WTC11 (cell line): ENCODE data around the gene SPTLC3. TPM values are rescaled to one million over a fixed set of nuclear protein-coding genes. Genes with fewer than 3 reads are reported as not detected.

Experiments used
- ATAC-seq: fragments of 200-7000 bp; cut with Tn5 transposase; 2 replicates; pipeline ENCODE4 v1.10.0; 2021; ENCODE audit warnings: mild to moderate bottlenecking, moderate library complexity
- CTCF ChIA-PET: fragments of 300-600 bp; sonication (Branson Sonifier 250); formaldehyde crosslinking; loops from one replicate; lab custom pipeline; 2021; ENCODE audit warnings: antibody characterized with exemption; lab: Charles Lee
- POLR2A ChIA-PET: fragments of 350-600 bp; sonication (Branson Sonifier 250); formaldehyde crosslinking; loops from one replicate; lab custom pipeline; 2021; ENCODE audit warnings: antibody characterized with exemption; lab: Charles Lee
- DNase-seq: peaks from one replicate; pipeline ENCODE4 v3.0.0; 2021; ENCODE audit warnings: low spot score
- H3K27ac Mint-ChIP-seq: 2 replicates; pipeline ENCODE4 v1.8.0; 2021; ENCODE audit warnings: mixed read lengths
- H3K27me3 Mint-ChIP-seq: 2 replicates; pipeline ENCODE4 v1.8.0; 2021; ENCODE audit warnings: low read depth, mild to moderate bottlenecking, moderate library complexity, mixed read lengths
- H3K36me3 Mint-ChIP-seq: 2 replicates; pipeline ENCODE4 v1.8.0; 2021; ENCODE audit warnings: mixed read lengths
- H3K4me1 Mint-ChIP-seq: 2 replicates; pipeline ENCODE4 v1.8.0; 2022; ENCODE audit warnings: mixed read lengths
- H3K4me3 Mint-ChIP-seq: 2 replicates; pipeline ENCODE4 v1.8.0; 2021; ENCODE audit warnings: mild to moderate bottlenecking, moderate library complexity, mixed read lengths
- H3K9me3 Mint-ChIP-seq: 2 replicates; pipeline ENCODE4 v1.8.0; 2021; ENCODE audit warnings: mixed read lengths
- CBFB ChIP-seq: sonication (generic); formaldehyde crosslinking; IDR thresholded peaks from 2 replicates; pipeline ENCODE4 v1.8.1; 2022; ENCODE audit warnings: mild to moderate bottlenecking, low read depth, missing genetic modification reagents
- GABPB1 ChIP-seq: sonication (generic); formaldehyde crosslinking; IDR thresholded peaks from 2 replicates; pipeline ENCODE4 v1.8.1; 2023; ENCODE audit warnings: mild to moderate bottlenecking, missing genetic modification reagents
- NR3C1 ChIP-seq: sonication (generic); formaldehyde crosslinking; conservative IDR thresholded peaks from 2 replicates; pipeline ENCODE4 v1.8.1; 2023; ENCODE audit warnings: low read depth, mild to moderate bottlenecking, missing genetic modification reagents
- RORB ChIP-seq: fragments of 250-450 bp; sonication (Bioruptor Pico); IDR thresholded peaks from 2 replicates; pipeline ENCODE4 v1.9.0; 2021; ENCODE audit warnings: mild to moderate bottlenecking
- TEAD1 ChIP-seq: sonication (generic); formaldehyde crosslinking; IDR thresholded peaks from 2 replicates; pipeline ENCODE4 v1.8.0; 2022; ENCODE audit warnings: mild to moderate bottlenecking, missing genetic modification reagents
- ZNF138 ChIP-seq: sonication (generic); formaldehyde crosslinking; conservative IDR thresholded peaks from 2 replicates; pipeline ENCODE4 v1.8.1; 2022; ENCODE audit warnings: mild to moderate bottlenecking, moderate library complexity, missing genetic modification reagents
- ZNF219 ChIP-seq: sonication (generic); formaldehyde crosslinking; IDR thresholded peaks from 2 replicates; pipeline ENCODE4 v1.8.0; 2023; ENCODE audit warnings: missing genetic modification reagents, mild to moderate bottlenecking, borderline replicate concordance
- total RNA-seq: library from RNA; stranded (reverse); gene quantifications from 3 replicates; pipeline ENCODE4 v1.2.3, GENCODE V29; 2021
- TF ChIP-seq, protein P1 (sequence below): sonication (generic); formaldehyde crosslinking; IDR thresholded peaks from 2 replicates; pipeline ENCODE4 v1.8.1; 2022; ENCODE audit warnings: low read depth, mild to moderate bottlenecking, moderate library complexity, missing genetic modification reagents, borderline replicate concordance
- TF ChIP-seq, protein P2 (sequence below): sonication (generic); formaldehyde crosslinking; IDR thresholded peaks from 2 replicates; pipeline ENCODE4 v1.8.0; 2022; ENCODE audit warnings: mild to moderate bottlenecking, missing genetic modification reagents
- TF ChIP-seq, protein P3 (sequence below): sonication (generic); formaldehyde crosslinking; IDR thresholded peaks from 2 replicates; pipeline ENCODE4 v1.8.0; 2023; ENCODE audit warnings: missing genetic modification reagents, mild to moderate bottlenecking, borderline replicate concordance
- TF ChIP-seq, protein P4 (sequence below): sonication (generic); formaldehyde crosslinking; IDR thresholded peaks from 2 replicates; pipeline ENCODE4 v1.8.0; 2022; ENCODE audit warnings: mild to moderate bottlenecking, missing genetic modification reagents
- TF ChIP-seq, protein P5 (sequence below): sonication (generic); formaldehyde crosslinking; IDR thresholded peaks from 2 replicates; pipeline ENCODE4 v1.8.0; 2023; ENCODE audit warnings: missing genetic modification reagents
- TF ChIP-seq, protein P6 (sequence below): sonication (generic); formaldehyde crosslinking; IDR thresholded peaks from 2 replicates; pipeline ENCODE4 v1.8.1; 2023; ENCODE audit warnings: mild to moderate bottlenecking, missing genetic modification reagents, moderate library complexity

The SPTLC3 gene
- total RNA-seq, 1 experiment from 2014 or later = 0.13 TPM

DNA sequence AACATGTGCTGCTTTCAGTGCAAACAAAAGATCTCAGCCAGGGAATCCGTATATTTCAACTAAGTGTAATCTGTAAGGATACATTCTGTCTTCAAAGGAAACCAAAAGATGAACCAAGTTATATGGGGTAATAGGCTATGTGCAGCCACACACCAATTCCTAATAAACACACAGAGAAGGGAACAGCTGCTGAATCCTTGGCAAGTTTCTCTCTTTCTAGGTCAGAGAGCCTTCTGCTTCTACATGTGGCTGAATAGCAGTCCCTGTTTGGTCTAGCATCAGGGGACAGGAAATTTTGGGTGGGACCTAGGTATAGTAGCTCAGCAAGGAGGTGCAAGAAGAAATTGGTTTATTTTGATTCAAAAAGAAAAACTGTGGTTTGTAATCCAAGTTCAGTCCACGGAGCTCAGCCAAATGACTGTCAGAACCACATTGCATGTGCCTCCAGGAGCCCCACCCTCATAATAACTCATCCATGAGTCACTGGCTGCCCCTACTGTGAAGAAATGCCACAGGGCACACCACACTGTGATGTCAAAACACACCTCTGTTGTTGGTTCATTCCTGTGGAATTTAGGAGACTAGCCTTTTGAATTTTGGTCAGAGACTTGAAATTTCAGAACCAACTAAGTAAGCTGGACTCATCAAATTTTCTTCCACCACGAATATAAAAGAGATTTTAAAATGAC, 21.1 kb downstream of the SPTLC3 start:
- ATAC-seq (peak; percentile 61), DNase-seq (no peak)
- TF ChIP-seq, protein P1, sequence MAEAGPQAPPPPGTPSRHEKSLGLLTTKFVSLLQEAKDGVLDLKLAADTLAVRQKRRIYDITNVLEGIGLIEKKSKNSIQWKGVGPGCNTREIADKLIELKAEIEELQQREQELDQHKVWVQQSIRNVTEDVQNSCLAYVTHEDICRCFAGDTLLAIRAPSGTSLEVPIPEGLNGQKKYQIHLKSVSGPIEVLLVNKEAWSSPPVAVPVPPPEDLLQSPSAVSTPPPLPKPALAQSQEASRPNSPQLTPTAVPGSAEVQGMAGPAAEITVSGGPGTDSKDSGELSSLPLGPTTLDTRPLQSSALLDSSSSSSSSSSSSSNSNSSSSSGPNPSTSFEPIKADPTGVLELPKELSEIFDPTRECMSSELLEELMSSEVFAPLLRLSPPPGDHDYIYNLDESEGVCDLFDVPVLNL (CRISPR knock-in tag) = no peak
- TF ChIP-seq GABPB1 (peak; percentile 47; the same call in 1 of the 2 replicates), ZNF219 (CRISPR knock-in tag) (no peak), TEAD1 (CRISPR knock-in tag) (no peak), RORB (CRISPR knock-in tag) (no peak), CBFB (CRISPR knock-in tag) (no peak)
- TF ChIP-seq, protein P2, sequence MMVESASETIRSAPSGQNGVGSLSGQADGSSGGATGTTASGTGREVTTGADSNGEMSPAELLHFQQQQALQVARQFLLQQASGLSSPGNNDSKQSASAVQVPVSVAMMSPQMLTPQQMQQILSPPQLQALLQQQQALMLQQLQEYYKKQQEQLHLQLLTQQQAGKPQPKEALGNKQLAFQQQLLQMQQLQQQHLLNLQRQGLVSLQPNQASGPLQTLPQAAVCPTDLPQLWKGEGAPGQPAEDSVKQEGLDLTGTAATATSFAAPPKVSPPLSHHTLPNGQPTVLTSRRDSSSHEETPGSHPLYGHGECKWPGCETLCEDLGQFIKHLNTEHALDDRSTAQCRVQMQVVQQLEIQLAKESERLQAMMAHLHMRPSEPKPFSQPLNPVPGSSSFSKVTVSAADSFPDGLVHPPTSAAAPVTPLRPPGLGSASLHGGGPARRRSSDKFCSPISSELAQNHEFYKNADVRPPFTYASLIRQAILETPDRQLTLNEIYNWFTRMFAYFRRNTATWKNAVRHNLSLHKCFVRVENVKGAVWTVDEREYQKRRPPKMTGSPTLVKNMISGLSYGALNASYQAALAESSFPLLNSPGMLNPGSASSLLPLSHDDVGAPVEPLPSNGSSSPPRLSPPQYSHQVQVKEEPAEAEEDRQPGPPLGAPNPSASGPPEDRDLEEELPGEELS (CRISPR knock-in tag) = no peak
- TF ChIP-seq, protein P3, sequence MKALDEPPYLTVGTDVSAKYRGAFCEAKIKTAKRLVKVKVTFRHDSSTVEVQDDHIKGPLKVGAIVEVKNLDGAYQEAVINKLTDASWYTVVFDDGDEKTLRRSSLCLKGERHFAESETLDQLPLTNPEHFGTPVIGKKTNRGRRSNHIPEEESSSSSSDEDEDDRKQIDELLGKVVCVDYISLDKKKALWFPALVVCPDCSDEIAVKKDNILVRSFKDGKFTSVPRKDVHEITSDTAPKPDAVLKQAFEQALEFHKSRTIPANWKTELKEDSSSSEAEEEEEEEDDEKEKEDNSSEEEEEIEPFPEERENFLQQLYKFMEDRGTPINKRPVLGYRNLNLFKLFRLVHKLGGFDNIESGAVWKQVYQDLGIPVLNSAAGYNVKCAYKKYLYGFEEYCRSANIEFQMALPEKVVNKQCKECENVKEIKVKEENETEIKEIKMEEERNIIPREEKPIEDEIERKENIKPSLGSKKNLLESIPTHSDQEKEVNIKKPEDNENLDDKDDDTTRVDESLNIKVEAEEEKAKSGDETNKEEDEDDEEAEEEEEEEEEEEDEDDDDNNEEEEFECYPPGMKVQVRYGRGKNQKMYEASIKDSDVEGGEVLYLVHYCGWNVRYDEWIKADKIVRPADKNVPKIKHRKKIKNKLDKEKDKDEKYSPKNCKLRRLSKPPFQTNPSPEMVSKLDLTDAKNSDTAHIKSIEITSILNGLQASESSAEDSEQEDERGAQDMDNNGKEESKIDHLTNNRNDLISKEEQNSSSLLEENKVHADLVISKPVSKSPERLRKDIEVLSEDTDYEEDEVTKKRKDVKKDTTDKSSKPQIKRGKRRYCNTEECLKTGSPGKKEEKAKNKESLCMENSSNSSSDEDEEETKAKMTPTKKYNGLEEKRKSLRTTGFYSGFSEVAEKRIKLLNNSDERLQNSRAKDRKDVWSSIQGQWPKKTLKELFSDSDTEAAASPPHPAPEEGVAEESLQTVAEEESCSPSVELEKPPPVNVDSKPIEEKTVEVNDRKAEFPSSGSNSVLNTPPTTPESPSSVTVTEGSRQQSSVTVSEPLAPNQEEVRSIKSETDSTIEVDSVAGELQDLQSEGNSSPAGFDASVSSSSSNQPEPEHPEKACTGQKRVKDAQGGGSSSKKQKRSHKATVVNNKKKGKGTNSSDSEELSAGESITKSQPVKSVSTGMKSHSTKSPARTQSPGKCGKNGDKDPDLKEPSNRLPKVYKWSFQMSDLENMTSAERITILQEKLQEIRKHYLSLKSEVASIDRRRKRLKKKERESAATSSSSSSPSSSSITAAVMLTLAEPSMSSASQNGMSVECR (CRISPR knock-in tag) = no peak
- TF ChIP-seq, protein P4, sequence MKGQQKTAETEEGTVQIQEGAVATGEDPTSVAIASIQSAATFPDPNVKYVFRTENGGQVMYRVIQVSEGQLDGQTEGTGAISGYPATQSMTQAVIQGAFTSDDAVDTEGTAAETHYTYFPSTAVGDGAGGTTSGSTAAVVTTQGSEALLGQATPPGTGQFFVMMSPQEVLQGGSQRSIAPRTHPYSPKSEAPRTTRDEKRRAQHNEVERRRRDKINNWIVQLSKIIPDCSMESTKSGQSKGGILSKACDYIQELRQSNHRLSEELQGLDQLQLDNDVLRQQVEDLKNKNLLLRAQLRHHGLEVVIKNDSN (CRISPR knock-in tag) = no peak
- TF ChIP-seq, all 79 proteins: peak for 1

DNA sequence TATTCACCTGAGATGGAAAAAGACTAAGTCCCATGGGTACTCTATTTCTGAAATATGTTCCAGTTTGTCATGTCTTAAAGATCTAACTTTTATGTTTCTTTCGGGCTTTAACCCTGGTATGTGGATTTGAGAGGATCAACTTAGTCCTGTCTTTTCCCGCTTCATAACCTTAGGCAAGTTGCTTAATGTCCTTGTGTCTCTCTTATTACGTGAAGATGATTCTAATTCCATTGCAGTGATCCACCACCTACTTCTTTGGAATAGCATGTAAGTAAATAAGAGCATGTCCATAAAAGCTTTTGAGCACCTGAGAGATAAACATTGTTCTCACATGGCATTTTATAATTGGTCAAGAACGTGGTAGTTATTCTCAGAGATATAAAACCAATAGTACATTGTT, 23.0 kb downstream of the SPTLC3 start:
- H3K9me3 Mint-ChIP-seq = no peaks in the 10 kb centered on the region
- DNase-seq = no peak
- ChIA-PET CTCF (no interaction called here), POLR2A (no interaction called here)
- ATAC-seq = no peak
- H3K4me1 Mint-ChIP-seq = peaks cover 6% of the 10 kb centered on the region
- H3K36me3 Mint-ChIP-seq = no peaks in the 10 kb centered on the region
- H3K27ac Mint-ChIP-seq = no peak overlapping the region
- no peak overlapping the region for H3K4me3 Mint-ChIP-seq
- H3K27me3 Mint-ChIP-seq = no peaks in the 10 kb centered on the region; the same call in 1 of the 2 replicates
- TF ChIP-seq, protein P2 (CRISPR knock-in tag) = no peak
- no peak for TF ChIP-seq NR3C1 (CRISPR knock-in tag)
- TF ChIP-seq ZNF138 = no peak
- TF ChIP-seq, protein P5, sequence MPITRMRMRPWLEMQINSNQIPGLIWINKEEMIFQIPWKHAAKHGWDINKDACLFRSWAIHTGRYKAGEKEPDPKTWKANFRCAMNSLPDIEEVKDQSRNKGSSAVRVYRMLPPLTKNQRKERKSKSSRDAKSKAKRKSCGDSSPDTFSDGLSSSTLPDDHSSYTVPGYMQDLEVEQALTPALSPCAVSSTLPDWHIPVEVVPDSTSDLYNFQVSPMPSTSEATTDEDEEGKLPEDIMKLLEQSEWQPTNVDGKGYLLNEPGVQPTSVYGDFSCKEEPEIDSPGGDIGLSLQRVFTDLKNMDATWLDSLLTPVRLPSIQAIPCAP (CRISPR knock-in tag) = no peak
- TF ChIP-seq, protein P6, sequence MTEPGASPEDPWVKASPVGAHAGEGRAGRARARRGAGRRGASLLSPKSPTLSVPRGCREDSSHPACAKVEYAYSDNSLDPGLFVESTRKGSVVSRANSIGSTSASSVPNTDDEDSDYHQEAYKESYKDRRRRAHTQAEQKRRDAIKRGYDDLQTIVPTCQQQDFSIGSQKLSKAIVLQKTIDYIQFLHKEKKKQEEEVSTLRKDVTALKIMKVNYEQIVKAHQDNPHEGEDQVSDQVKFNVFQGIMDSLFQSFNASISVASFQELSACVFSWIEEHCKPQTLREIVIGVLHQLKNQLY (CRISPR knock-in tag) = no peak

More for the DNA sequence above, 21.1 kb downstream of the SPTLC3 start:
- no peaks in the 10 kb centered on the region for H3K36me3 Mint-ChIP-seq
- H3K4me1 Mint-ChIP-seq = peaks cover 6% of the 10 kb centered on the region
- no peaks in the 10 kb centered on the region for H3K9me3 Mint-ChIP-seq
- no peak overlapping the region for H3K27ac Mint-ChIP-seq
- CTCF ChIA-PET = no interaction called here
- POLR2A ChIA-PET = no interaction called here
- H3K27me3 Mint-ChIP-seq = no peaks in the 10 kb centered on the region; the same call in 1 of the 2 replicates
- H3K4me3 Mint-ChIP-seq = no peak overlapping the region
